Naive thymus-derived CD8-positive, alpha-beta T cell (primary cell): Measurements from ENCODE around the gene IQGAP1. TPM values are rescaled to one million over a fixed set of nuclear protein-coding genes. Genes with fewer than 3 reads are reported as not detected.
"Not testable (repeated sequence)": the region's sequence is repeated elsewhere in the genome, so short reads cannot be mapped to it uniquely, and the experiment has no call there.

Experiments
- ATAC-seq, 2 donors: fragments of 150-1000 bp; cut with Tn5 transposase in 1 of 2; sonication (Bioruptor Pico), chemical (Tn5 transposase) in 1 of 2; 1 replicate in 1 of 2; 2 replicates in 1 of 2; pipeline ENCODE4 v1.10.0; 2021; ENCODE audit warnings: mild to moderate bottlenecking in 2 of 2, moderate library complexity in 2 of 2
- POLR2A ChIA-PET: fragments of 350-600 bp; sonication (Branson Sonifier 250); formaldehyde crosslinking; loops from one replicate; lab custom pipeline; 2021; ENCODE audit warnings: antibody characterized with exemption; lab: Charles Lee
- DNase-seq, 10 donors: peaks; one replicate each; pipeline versions ENCODE4 v3.0.0 to v3.0.0-alpha.2; 2020 to 2022
- H3K27ac Mint-ChIP-seq, 10 donors: one replicate each; pipeline ENCODE4 v1.8.0; 2020 to 2022; ENCODE audit warnings: mild to moderate bottlenecking in 10 of 10, mixed read lengths in 10 of 10, moderate library complexity in 4 of 10, inconsistent platforms in 1 of 10
- H3K27me3 Mint-ChIP-seq, 5 donors: one replicate each; pipeline ENCODE4 v1.8.0; 2021 to 2022; ENCODE audit warnings: mixed read lengths in 5 of 5
- H3K36me3 Mint-ChIP-seq, 3 donors: one replicate each; pipeline ENCODE4 v1.8.0; 2020 to 2022; ENCODE audit warnings: mixed read lengths in 3 of 3, mild to moderate bottlenecking in 2 of 3, inconsistent platforms in 1 of 3
- H3K4me1 Mint-ChIP-seq, 4 donors: one replicate each; pipeline ENCODE4 v1.8.0; 2021 to 2022; ENCODE audit warnings: mixed read lengths in 4 of 4
- H3K4me3 Mint-ChIP-seq, 10 donors: one replicate each; pipeline ENCODE4 v1.8.0; 2020 to 2022; ENCODE audit warnings: mild to moderate bottlenecking in 10 of 10, mixed read lengths in 10 of 10, moderate library complexity in 6 of 10, inconsistent platforms in 1 of 10
- H3K9me3 Mint-ChIP-seq, 9 donors: one replicate each; pipeline ENCODE4 v1.8.0; 2020 to 2022; ENCODE audit warnings: mixed read lengths in 9 of 9, mild to moderate bottlenecking in 3 of 9, inconsistent platforms in 1 of 9, moderate library complexity in 1 of 9
- polyA plus RNA-seq, 3 donors: library from polyadenylated mRNA; unstranded; fragments of 300-500 nt; fragmentation: Illumina TruSeq; gene quantifications; one replicate each; pipeline ENCODE4 v1.2.3, GENCODE V29; 2021
- total RNA-seq, 8 experiments: library from RNA in 2 of 8; stranded (reverse) in 2 of 8; gene quantifications; one replicate each; pipeline ENCODE4 v1.2.3 and lab custom pipeline; 2021 to 2026

IQGAP1 gene
- total and polyA plus RNA-seq, 5 experiments from 2014 or later: 73.9 to 126 (median 101) TPM

- no peaks in the 10 kb centered on the region for H3K27me3 Mint-ChIP-seq
- no peak overlapping the region for H3K4me3 Mint-ChIP-seq
- no peak for DNase-seq
- H3K4me1 Mint-ChIP-seq: peaks cover 0 to 5% (median 0%) of the 10 kb centered on the region in 4 donors
- no peaks in the 10 kb centered on the region for H3K9me3 Mint-ChIP-seq
- H3K36me3 Mint-ChIP-seq: peaks cover 18 to 71% (median 27%) of the 10 kb centered on the region in 3 donors
- peak overlapping the region in 1 of 10 donors; percentile 21 for H3K27ac Mint-ChIP-seq
- POLR2A ChIA-PET: interaction anchor here (1.0 to 1.3 kb wide), 2 partner anchors 9 to 30 kb away, joined by 3 to 4 read pairs; no protein-coding TSS in a partner anchor
- ATAC-seq: no peak
Observed at GRCh38 chr15:90500171-90500570, 112.1 kb downstream of the IQGAP1 start.

DNA sequence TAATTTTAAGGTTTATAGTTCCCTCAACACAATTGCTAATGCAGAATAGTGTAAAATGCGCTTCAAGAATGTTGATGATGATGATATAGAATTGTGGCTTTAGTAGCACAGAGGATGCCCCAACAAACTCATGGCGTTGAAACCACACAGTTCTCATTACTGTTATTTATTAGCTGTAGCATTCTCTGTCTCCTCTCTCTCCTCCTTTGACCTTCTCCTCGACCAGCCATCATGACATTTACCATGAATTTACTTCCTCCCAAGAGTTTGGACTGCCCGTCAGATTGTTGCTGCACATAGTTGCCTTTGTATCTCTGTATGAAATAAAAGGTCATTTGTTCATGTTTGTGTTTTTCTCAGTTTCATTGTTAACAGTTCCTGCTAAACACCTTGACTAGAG lies 113.9 kb downstream of the IQGAP1 start:
- Mint-ChIP-seq H3K36me3 (peaks cover 13 to 55% (median 24%) of the 10 kb centered on the region in 3 donors), H3K4me3 (no peak overlapping the region), H3K27ac (peak overlapping the region in 2 of 10 donors; percentile 11 to 53), H3K27me3 (no peaks in the 10 kb centered on the region), H3K4me1 (peaks cover 0 to 5% (median 0%) of the 10 kb centered on the region in 4 donors), H3K9me3 (no peaks in the 10 kb centered on the region)
- ATAC-seq (no peak), DNase-seq (no peak)
- POLR2A ChIA-PET: no interaction called here

DNA sequence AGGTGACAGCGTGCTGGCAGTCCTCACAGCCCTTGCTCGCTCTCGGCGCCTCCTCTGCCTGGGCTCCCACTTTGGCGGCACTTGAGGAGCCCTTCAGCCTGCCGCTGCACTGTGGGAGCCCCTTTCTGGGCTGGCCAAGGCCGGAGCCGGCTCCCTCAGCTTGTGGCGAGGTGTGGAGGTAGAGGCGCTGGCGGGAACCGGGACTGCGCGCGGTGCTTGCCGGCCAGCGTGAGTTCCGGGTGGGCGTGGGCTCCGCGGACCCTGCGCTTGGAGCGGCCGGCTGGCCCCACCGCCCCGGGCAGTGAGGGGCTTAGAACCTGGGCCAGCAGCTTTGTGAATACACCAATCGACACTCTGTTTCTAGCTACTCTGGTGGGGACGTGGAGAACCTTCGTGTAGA lies 122.7 kb downstream of the IQGAP1 start:
- not testable (repeated sequence) for ATAC-seq, DNase-seq, H3K36me3 Mint-ChIP-seq, H3K9me3 Mint-ChIP-seq, H3K27me3 Mint-ChIP-seq
- POLR2A ChIA-PET: interaction anchor here (1.1 to 3.4 kb wide), 6 partner anchors 10 to 147 kb away, joined by 3 to 17 read pairs (median 3); partner anchors contain the start of gene CRTC3
- Mint-ChIP-seq H3K4me1 (peaks cover 13 to 22% (median 20%) of the 10 kb centered on the region in 4 donors), H3K27ac (peak overlapping the region in 8 of 10 donors; percentile 73 to 93 (median 87)), H3K4me3 (peak overlapping the region in 9 of 10 donors; percentile 74 to 88 (median 86))

DNA sequence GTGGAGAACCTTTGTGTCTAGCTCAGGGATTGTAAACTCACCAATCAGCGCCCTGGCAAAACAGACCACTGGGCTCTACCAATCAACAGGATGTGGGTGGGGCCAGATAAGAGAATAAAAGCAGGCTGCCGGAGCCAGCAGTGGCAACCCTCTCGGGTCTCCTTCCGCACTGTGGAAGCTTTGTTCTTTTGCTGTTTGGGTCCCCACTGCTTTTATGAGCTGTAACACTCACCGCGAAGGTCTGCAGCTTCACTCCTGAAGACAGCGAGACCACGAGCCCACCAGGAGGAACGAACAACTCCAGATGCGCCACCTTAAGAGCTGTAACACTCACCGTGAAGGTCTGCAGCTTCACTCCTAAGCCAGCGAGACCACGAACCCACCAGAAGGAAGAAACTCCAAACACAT lies 123.2 kb downstream of the IQGAP1 start:
- H3K27ac Mint-ChIP-seq: peak overlapping the region in 9 of 10 donors; percentile 68 to 93 (median 87)
- not testable (repeated sequence) for H3K36me3 Mint-ChIP-seq, H3K27me3 Mint-ChIP-seq, H3K9me3 Mint-ChIP-seq
- peaks cover 15 to 23% (median 22%) of the 10 kb centered on the region in 4 donors for H3K4me1 Mint-ChIP-seq
- DNase-seq: peak; percentile 12 to 64 (median 37)
- peak; percentile 77 to 83 for ATAC-seq
- POLR2A ChIA-PET: interaction anchor here (0.6 to 3.4 kb wide), 7 partner anchors 10 to 73 kb away, joined by 3 to 17 read pairs (median 4); partner anchors contain the start of gene CRTC3
- H3K4me3 Mint-ChIP-seq: peak overlapping the region; percentile 74 to 88 (median 85)

GRCh38 chr15:90512276-90512675 lies 124.2 kb downstream of the IQGAP1 start:
- no peak for ATAC-seq
- Mint-ChIP-seq H3K4me3 (peak overlapping the region in 4 of 10 donors; percentile 9 to 87 (median 80)), H3K9me3 (peaks cover 0 to 4% (median 0%) of the 10 kb centered on the region in 9 donors), H3K36me3 (no peaks in the 10 kb centered on the region), H3K4me1 (peaks cover 15 to 26% (median 22%) of the 10 kb centered on the region in 4 donors), H3K27ac (peak overlapping the region in 3 of 10 donors; percentile 9 to 50 (median 11)), H3K27me3 (no peaks in the 10 kb centered on the region)
- POLR2A ChIA-PET: interaction anchor here (1.2 to 3.4 kb wide), 5 partner anchors 9 to 108 kb away, joined by 3 to 17 read pairs (median 6); partner anchors contain the start of gene CRTC3
- no peak for DNase-seq

- Mint-ChIP-seq H3K4me1 (peaks cover 15 to 26% (median 22%) of the 10 kb centered on the region in 4 donors), H3K4me3 (no peak overlapping the region), H3K36me3 (no peaks in the 10 kb centered on the region), H3K27ac (no peak overlapping the region), H3K9me3 (peaks cover 0 to 4% (median 0%) of the 10 kb centered on the region in 9 donors), H3K27me3 (no peaks in the 10 kb centered on the region)
- DNase-seq: no peak
- POLR2A ChIA-PET: interaction anchor here (0.6 to 3.4 kb wide), 7 partner anchors 10 to 108 kb away, joined by 3 to 17 read pairs (median 3); partner anchors contain the start of gene CRTC3
- no peak for ATAC-seq
Observed at GRCh38 chr15:90512981-90513380, 124.9 kb downstream of the IQGAP1 start.

- no peak overlapping the region for H3K4me3 Mint-ChIP-seq
- DNase-seq: no peak
- peaks cover 15 to 26% (median 22%) of the 10 kb centered on the region in 4 donors for H3K4me1 Mint-ChIP-seq
- H3K9me3 Mint-ChIP-seq: peaks cover 0 to 4% (median 0%) of the 10 kb centered on the region in 9 donors
- POLR2A ChIA-PET: interaction anchor here (0.7 to 3.4 kb wide), 4 partner anchors 16 to 107 kb away, joined by 3 to 17 read pairs (median 3); partner anchors contain the start of gene CRTC3
- H3K36me3 Mint-ChIP-seq: no peaks in the 10 kb centered on the region
- ATAC-seq: no peak
- H3K27me3 Mint-ChIP-seq: no peaks in the 10 kb centered on the region
- H3K27ac Mint-ChIP-seq: no peak overlapping the region
Observed at GRCh38 chr15:90513448-90513847, 125.4 kb downstream of the IQGAP1 start.

DNA sequence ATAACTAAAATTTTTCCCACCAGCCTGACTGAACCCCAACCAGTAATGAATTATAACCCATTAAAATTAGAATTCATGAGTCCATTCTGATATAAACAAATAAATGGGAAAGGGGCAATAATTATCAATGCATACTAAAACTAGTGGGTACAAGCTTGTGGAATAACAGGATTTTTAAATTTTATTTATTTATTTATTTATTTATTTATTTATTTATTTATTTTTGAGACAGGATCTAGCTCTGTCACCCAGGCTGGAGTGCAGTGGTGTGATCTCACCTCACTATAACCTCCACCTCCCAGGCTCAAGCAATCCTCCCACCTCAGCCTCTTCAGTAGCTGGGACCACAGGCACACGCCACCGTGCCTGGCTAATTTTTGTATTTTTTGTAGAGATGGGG lies 125.9 kb downstream of the IQGAP1 start:
- not testable (repeated sequence) for H3K27ac Mint-ChIP-seq, H3K36me3 Mint-ChIP-seq, DNase-seq, ATAC-seq, H3K9me3 Mint-ChIP-seq, H3K27me3 Mint-ChIP-seq, H3K4me3 Mint-ChIP-seq
- peaks cover 15 to 26% (median 22%) of the 10 kb centered on the region in 4 donors for H3K4me1 Mint-ChIP-seq
- POLR2A ChIA-PET: interaction anchor here (0.7 to 3.4 kb wide), 3 partner anchors 16 to 162 kb away, joined by 3 to 17 read pairs (median 3); partner anchors contain the start of genes CRTC3 and ZNF774

- H3K4me3 Mint-ChIP-seq: no peak overlapping the region
- no peaks in the 10 kb centered on the region for H3K27me3 Mint-ChIP-seq
- no peak for DNase-seq
- no peak for ATAC-seq
- POLR2A ChIA-PET: interaction anchor here (1.5 kb wide), 1 partner anchor 10 kb away, joined by 5 read pairs; the partner anchor contains the start of gene CRTC3
- no peaks in the 10 kb centered on the region for H3K36me3 Mint-ChIP-seq
- H3K27ac Mint-ChIP-seq: no peak overlapping the region
- H3K9me3 Mint-ChIP-seq: no peaks in the 10 kb centered on the region
- peaks cover 0 to 12% (median 2%) of the 10 kb centered on the region in 4 donors for H3K4me1 Mint-ChIP-seq
Observed at GRCh38 chr15:90519688-90520087, 131.6 kb downstream of the IQGAP1 start.

DNA sequence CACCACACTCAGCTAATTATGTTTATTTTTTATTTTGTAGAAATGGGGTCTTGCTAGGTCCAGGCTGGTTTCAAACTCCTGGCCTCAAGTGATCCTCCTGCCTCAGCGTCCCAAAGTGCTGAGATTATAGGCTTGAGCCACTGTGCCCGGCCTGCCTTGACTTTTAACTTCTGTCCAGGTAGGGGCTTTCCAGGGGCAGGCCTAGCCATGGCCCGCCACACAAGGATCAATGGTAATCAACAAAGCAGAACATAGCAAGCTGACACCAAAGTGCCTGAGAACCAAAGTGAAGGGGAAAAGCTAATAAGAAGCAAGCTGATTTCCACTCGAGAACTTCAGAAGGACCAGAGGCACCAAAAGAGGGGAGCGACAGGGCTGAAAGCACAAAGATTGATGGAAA lies 132.3 kb downstream of the IQGAP1 start:
- Mint-ChIP-seq H3K36me3 (no peaks in the 10 kb centered on the region), H3K4me1 (peaks cover 0 to 9% (median 2%) of the 10 kb centered on the region in 4 donors)
- POLR2A ChIA-PET: interaction anchor here (0.6 to 1.5 kb wide), 3 partner anchors 9 to 77 kb away, joined by 3 to 5 read pairs (median 3); partner anchors contain the start of gene CRTC3

DNA sequence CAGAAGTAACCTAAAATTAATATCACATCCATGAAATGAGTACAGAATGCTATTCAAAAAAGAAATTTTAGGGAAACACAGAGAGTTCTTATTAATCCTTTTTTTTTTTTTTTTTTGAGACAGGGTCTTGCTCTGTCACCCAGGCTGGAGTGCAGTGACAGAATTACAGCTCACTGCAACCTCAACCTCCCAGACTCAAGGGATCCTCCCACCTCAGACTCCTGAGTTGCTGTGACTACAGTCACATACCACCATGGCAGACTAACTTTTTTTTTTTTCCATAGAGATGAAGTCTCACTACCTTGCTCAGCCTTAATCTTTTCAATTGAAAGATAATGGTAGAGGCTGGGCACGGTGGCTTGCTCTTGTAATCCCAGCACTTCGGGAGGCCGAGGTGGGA lies 135.3 kb downstream of the IQGAP1 start:
- no peak for DNase-seq
- Mint-ChIP-seq H3K4me1 (peaks cover 0 to 4% (median under 1%) of the 10 kb centered on the region in 4 donors), H3K9me3 (no peaks in the 10 kb centered on the region), H3K27ac (no peak overlapping the region), H3K27me3 (no peaks in the 10 kb centered on the region), H3K36me3 (no peaks in the 10 kb centered on the region), H3K4me3 (no peak overlapping the region)
- POLR2A ChIA-PET: interaction anchor here (0.7 to 1.2 kb wide), 2 partner anchors 17 to 75 kb away, joined by 3 to 4 read pairs; no protein-coding TSS in a partner anchor
- no peak for ATAC-seq

More for the DNA sequence above, 132.3 kb downstream of the IQGAP1 start:
- H3K4me3 Mint-ChIP-seq: no peak overlapping the region
- H3K9me3 Mint-ChIP-seq: no peaks in the 10 kb centered on the region
- H3K27ac Mint-ChIP-seq: peak overlapping the region in 1 of 10 donors; percentile 25
- ATAC-seq: no peak
- DNase-seq: no peak
- H3K27me3 Mint-ChIP-seq: no peaks in the 10 kb centered on the region

GRCh38 chr15:90524018-90524803 lies 136.2 kb downstream of the IQGAP1 start:
- H3K4me3 Mint-ChIP-seq, H3K27me3 Mint-ChIP-seq, ATAC-seq, H3K36me3 Mint-ChIP-seq, DNase-seq, H3K27ac Mint-ChIP-seq, H3K9me3 Mint-ChIP-seq: not testable (repeated sequence)
- POLR2A ChIA-PET: interaction anchor here (0.8 kb wide), 2 partner anchors 16 to 74 kb away, joined by 3 to 4 read pairs; no protein-coding TSS in a partner anchor
- H3K4me1 Mint-ChIP-seq: peaks cover 3 to 10% (median 7%) of the 10 kb centered on the region in 4 donors
